Activated effector memory CD4-positive, alpha-beta T cell treated with Interleukin-2 at 50 U/mL for 16 hours (primary cell): ENCODE results near the gene SLC25A42.
"Not testable (repeated sequence)": the region's sequence is repeated elsewhere in the genome, so short reads cannot be mapped to it uniquely, and the experiment has no call there.

Experiments used
- DNase-seq: peaks from one replicate; pipeline ENCODE4 v3.0.0-alpha.2; 2020

SLC25A42 gene

GRCh38 chr19:19138109-19138981 lies 74.6 kb downstream of the SLC25A42 start, which contains the start of gene TMEM161A:
Gene TMEM161A, minus strand, starts transcription at chr19:19138478. Its CDS starts 50 bp downstream, at chr19:19138428.
- peak; percentile 96 for DNase-seq

- DNase-seq, result no peak
Measured at GRCh38 chr19:19139876-19140229, 76.1 kb downstream of the SLC25A42 start.

- no peak for DNase-seq
Measured at GRCh38 chr19:19140476-19140875, 76.7 kb downstream of the SLC25A42 start.

- DNase-seq, result no peak
Measured at GRCh38 chr19:19142347-19142746, 78.6 kb downstream of the SLC25A42 start.

GRCh38 chr19:19145281-19145680 lies 81.5 kb downstream of the SLC25A42 start:
- no peak for DNase-seq

GRCh38 chr19:19145684-19146608 lies 82.2 kb downstream of the SLC25A42 start:
- DNase-seq, result peak; percentile 77

- DNase-seq, result no peak
Measured at GRCh38 chr19:19146865-19147264, 83.1 kb downstream of the SLC25A42 start.

GRCh38 chr19:19147344-19147743 lies 83.5 kb downstream of the SLC25A42 start:
- no peak for DNase-seq

- DNase-seq, result not testable (repeated sequence)
Measured at GRCh38 chr19:19148504-19148903, 84.7 kb downstream of the SLC25A42 start.

- no peak for DNase-seq
Measured at GRCh38 chr19:19149435-19149834, 85.6 kb downstream of the SLC25A42 start.

- DNase-seq, result no peak
Measured at GRCh38 chr19:19151418-19151817, 87.6 kb downstream of the SLC25A42 start.

GRCh38 chr19:19152668-19153384 lies 89.0 kb downstream of the SLC25A42 start:
- DNase-seq, result no peak

- no peak for DNase-seq
Measured at GRCh38 chr19:19154768-19155494, 91.1 kb downstream of the SLC25A42 start.

GRCh38 chr19:19155495-19156219 lies 91.9 kb downstream of the SLC25A42 start:
- DNase-seq, result no peak

- no peak for DNase-seq
Measured at GRCh38 chr19:19157808-19158207, 94.0 kb downstream of the SLC25A42 start.

GRCh38 chr19:19159534-19159933 lies 95.7 kb downstream of the SLC25A42 start:
- no peak for DNase-seq

GRCh38 chr19:19160461-19161035 lies 96.8 kb downstream of the SLC25A42 start:
- DNase-seq, result no peak

- DNase-seq, result no peak
Measured at GRCh38 chr19:19162495-19162894, 98.7 kb downstream of the SLC25A42 start.
